Stimulated activated CD8-positive, alpha-beta memory T cell treated with anti-CD3 and anti-CD28 coated beads, Interleukin-7, amount 100 ng/mL, for 24 hours (primary cell): ENCODE measurements around the gene SCYGR2.
"Not testable (repeated sequence)": the region's sequence is repeated elsewhere in the genome, so short reads cannot be mapped to it uniquely, and the experiment has no call there.

Experiments
- DNase-seq: peaks from one replicate; pipeline ENCODE4 v3.0.0-alpha.2; 2020; ENCODE audit warnings: low read depth

Gene SCYGR2

GRCh38 chr2:227598835-227599503, at the start of gene SCYGR2:
TSS of gene SCYGR2 (plus strand) at chr2:227598893. CDS start at chr2:227598893, 0 bp downstream.
- DNase-seq, result not testable (repeated sequence)

GRCh38 chr2:227551836-227552235, 46.9 kb upstream of the SCYGR2 start:
- no peak for DNase-seq

- DNase-seq, result no peak
Measured at GRCh38 chr2:227562581-227562980, 36.1 kb upstream of the SCYGR2 start.

GRCh38 chr2:227565080-227565479, 33.6 kb upstream of the SCYGR2 start:
- no peak for DNase-seq

GRCh38 chr2:227566012-227566411, 32.7 kb upstream of the SCYGR2 start:
- DNase-seq, result no peak

GRCh38 chr2:227568852-227569169, 29.9 kb upstream of the SCYGR2 start:
- DNase-seq, result no peak

GRCh38 chr2:227570615-227571014, 28.1 kb upstream of the SCYGR2 start:
- no peak for DNase-seq

GRCh38 chr2:227576110-227576509, 22.6 kb upstream of the SCYGR2 start:
- no peak for DNase-seq

GRCh38 chr2:227576812-227577211, 21.9 kb upstream of the SCYGR2 start:
- no peak for DNase-seq

- DNase-seq, result no peak
Measured at GRCh38 chr2:227577555-227577954, 21.1 kb upstream of the SCYGR2 start.

- DNase-seq, result no peak
Measured at GRCh38 chr2:227578642-227579041, 20.1 kb upstream of the SCYGR2 start.

GRCh38 chr2:227579791-227580190, 18.9 kb upstream of the SCYGR2 start:
- no peak for DNase-seq

GRCh38 chr2:227582369-227582768, 16.3 kb upstream of the SCYGR2 start:
- no peak for DNase-seq

GRCh38 chr2:227592694-227593387, 5.9 kb upstream of the SCYGR2 start:
- DNase-seq, result no peak

GRCh38 chr2:227595797-227596196, 2.9 kb upstream of the SCYGR2 start:
- no peak for DNase-seq

GRCh38 chr2:227597036-227597435, 1.7 kb upstream of the SCYGR2 start:
- no peak for DNase-seq

GRCh38 chr2:227597998-227598397, 695 bp upstream of the SCYGR2 start:
- no peak for DNase-seq

- DNase-seq, result no peak
Measured at GRCh38 chr2:227602358-227602757, 3.7 kb downstream of the SCYGR2 start.

GRCh38 chr2:227606476-227606875, 7.8 kb downstream of the SCYGR2 start:
- no peak for DNase-seq

GRCh38 chr2:227607941-227608340, 9.2 kb downstream of the SCYGR2 start:
- DNase-seq, result no peak

GRCh38 chr2:227608561-227609338, 10.1 kb downstream of the SCYGR2 start:
- DNase-seq, result no peak

GRCh38 chr2:227610123-227610522, 11.4 kb downstream of the SCYGR2 start:
- DNase-seq, result no peak
